Rectal smooth muscle tissue (tissue), 1 donor: ENCODE data around the gene SGSH.

Experiments
- H3K27ac ChIP-seq: one replicate; pipeline ENCODE4 v1.7.0; 2013; ENCODE audit warnings: low read depth, low read length, inconsistent platforms
- H3K27me3 ChIP-seq: one replicate; pipeline ENCODE4 v1.7.0; 2013; ENCODE audit warnings: low read length; ENCODE audit not compliant: control insufficient read depth, insufficient read depth
- H3K36me3 ChIP-seq: one replicate; pipeline ENCODE4 v1.7.0; 2013; ENCODE audit warnings: low read length; ENCODE audit not compliant: control insufficient read depth, insufficient read depth
- H3K4me1 ChIP-seq: one replicate; pipeline ENCODE4 v1.7.0; 2013; ENCODE audit warnings: low read length; ENCODE audit not compliant: control insufficient read depth, insufficient read depth
- H3K4me3 ChIP-seq: one replicate; pipeline ENCODE4 v1.7.0; 2013; ENCODE audit warnings: low read length
- H3K9ac ChIP-seq: one replicate; pipeline ENCODE4 v1.7.0; 2013; ENCODE audit warnings: low read length

SGSH gene

GRCh38 chr17:80236911-80237310, 16.8 kb upstream of the SGSH start:
- H3K36me3 ChIP-seq, result peaks cover 13% of the 10 kb centered on the region
- no peak overlapping the region for H3K27ac ChIP-seq
- no peak overlapping the region for H3K9ac ChIP-seq
- H3K4me1 ChIP-seq, result no peaks in the 10 kb centered on the region
- H3K27me3 ChIP-seq, result no peaks in the 10 kb centered on the region
- no peak overlapping the region for H3K4me3 ChIP-seq

- H3K4me1 ChIP-seq, result no peaks in the 10 kb centered on the region
- no peaks in the 10 kb centered on the region for H3K27me3 ChIP-seq
- H3K36me3 ChIP-seq, result peaks cover 9% of the 10 kb centered on the region
- H3K9ac ChIP-seq, result no peak overlapping the region
- H3K4me3 ChIP-seq, result no peak overlapping the region
- H3K27ac ChIP-seq, result no peak overlapping the region
Observed at GRCh38 chr17:80233202-80233601, 13.1 kb upstream of the SGSH start.

GRCh38 chr17:80232438-80232837, 12.3 kb upstream of the SGSH start:
- H3K36me3 ChIP-seq, result peaks cover 8% of the 10 kb centered on the region
- no peaks in the 10 kb centered on the region for H3K4me1 ChIP-seq
- no peak overlapping the region for H3K4me3 ChIP-seq
- no peak overlapping the region for H3K27ac ChIP-seq
- no peaks in the 10 kb centered on the region for H3K27me3 ChIP-seq
- H3K9ac ChIP-seq, result no peak overlapping the region

- no peaks in the 10 kb centered on the region for H3K36me3 ChIP-seq
Observed at GRCh38 chr17:80229011-80229410, 8.9 kb upstream of the SGSH start.

GRCh38 chr17:80228477-80228876, 8.3 kb upstream of the SGSH start:
- H3K36me3 ChIP-seq, result no peaks in the 10 kb centered on the region
- no peak overlapping the region for H3K9ac ChIP-seq
- no peak overlapping the region for H3K4me3 ChIP-seq
- H3K27ac ChIP-seq, result no peak overlapping the region
- no peaks in the 10 kb centered on the region for H3K4me1 ChIP-seq
- no peaks in the 10 kb centered on the region for H3K27me3 ChIP-seq

More at GRCh38 chr17:80229011-80229410, 8.9 kb upstream of the SGSH start:
- Histone ChIP-seq H3K27ac (no peak overlapping the region), H3K9ac (no peak overlapping the region), H3K27me3 (no peaks in the 10 kb centered on the region), H3K4me1 (no peaks in the 10 kb centered on the region), H3K4me3 (no peak overlapping the region)

- H3K36me3 ChIP-seq, result no peaks in the 10 kb centered on the region
- H3K4me3 ChIP-seq, result no peak overlapping the region
- H3K27ac ChIP-seq, result no peak overlapping the region
- no peaks in the 10 kb centered on the region for H3K4me1 ChIP-seq
- H3K27me3 ChIP-seq, result no peaks in the 10 kb centered on the region
- no peak overlapping the region for H3K9ac ChIP-seq
Observed at GRCh38 chr17:80227666-80228065, 7.5 kb upstream of the SGSH start.

GRCh38 chr17:80227156-80227555, 7.0 kb upstream of the SGSH start:
- H3K27ac ChIP-seq, result no peak overlapping the region
- H3K36me3 ChIP-seq, result no peaks in the 10 kb centered on the region
- no peak overlapping the region for H3K4me3 ChIP-seq
- no peaks in the 10 kb centered on the region for H3K27me3 ChIP-seq
- H3K4me1 ChIP-seq, result peaks cover 2% of the 10 kb centered on the region
- H3K9ac ChIP-seq, result no peak overlapping the region

GRCh38 chr17:80225230-80225629, 5.1 kb upstream of the SGSH start:
- H3K36me3 ChIP-seq, result no peaks in the 10 kb centered on the region

GRCh38 chr17:80224683-80225082, 4.5 kb upstream of the SGSH start:
- Histone ChIP-seq H3K9ac (no peak overlapping the region), H3K27me3 (no peaks in the 10 kb centered on the region), H3K4me3 (no peak overlapping the region), H3K36me3 (no peaks in the 10 kb centered on the region), H3K4me1 (peaks cover 9% of the 10 kb centered on the region), H3K27ac (no peak overlapping the region)

More at GRCh38 chr17:80225230-80225629, 5.1 kb upstream of the SGSH start:
- Histone ChIP-seq H3K4me1 (peaks cover 9% of the 10 kb centered on the region), H3K27ac (no peak overlapping the region), H3K9ac (no peak overlapping the region), H3K4me3 (no peak overlapping the region), H3K27me3 (no peaks in the 10 kb centered on the region)

GRCh38 chr17:80223838-80224497, 3.8 kb upstream of the SGSH start:
- no peak overlapping the region for H3K4me3 ChIP-seq
- no peaks in the 10 kb centered on the region for H3K36me3 ChIP-seq
- no peaks in the 10 kb centered on the region for H3K27me3 ChIP-seq
- H3K4me1 ChIP-seq, result peaks cover 9% of the 10 kb centered on the region
- no peak overlapping the region for H3K9ac ChIP-seq
- H3K27ac ChIP-seq, result no peak overlapping the region

GRCh38 chr17:80223142-80223815, 3.1 kb upstream of the SGSH start:
- no peak overlapping the region for H3K27ac ChIP-seq
- no peaks in the 10 kb centered on the region for H3K36me3 ChIP-seq
- no peak overlapping the region for H3K4me3 ChIP-seq
- no peaks in the 10 kb centered on the region for H3K27me3 ChIP-seq
- peaks cover 9% of the 10 kb centered on the region for H3K4me1 ChIP-seq
- H3K9ac ChIP-seq, result no peak overlapping the region

GRCh38 chr17:80222376-80223141, 2.4 kb upstream of the SGSH start:
- Histone ChIP-seq H3K27ac (no peak overlapping the region), H3K9ac (no peak overlapping the region), H3K4me3 (no peak overlapping the region), H3K36me3 (peaks cover under 1% of the 10 kb centered on the region), H3K27me3 (no peaks in the 10 kb centered on the region), H3K4me1 (peaks cover 9% of the 10 kb centered on the region)
